OCI-LY1 (cell line): ENCODE results near the gene RGS9.

Source experiments
- H2AFZ ChIP-seq: fragments of 200-600 bp; sonication (generic), shearing (Covaris generic); 2 replicates; pipeline ENCODE4 v1.6.0; 2014; ENCODE audit warnings: antibody characterized with exemption, mild to moderate bottlenecking, low read length
- H3F3A ChIP-seq: fragments of 200-600 bp; sonication (generic), shearing (Covaris generic); 2 replicates; pipeline ENCODE4 v1.6.0; 2014; ENCODE audit warnings: mild to moderate bottlenecking, antibody characterized with exemption, low read length, moderate library complexity; ENCODE audit not compliant: insufficient read depth
- H3K27ac ChIP-seq: fragments of 200-600 bp; sonication (generic); 2 replicates; pipeline ENCODE4 v1.5.1; 2014; ENCODE audit warnings: low read length, mixed run types, mild to moderate bottlenecking, low read depth; ENCODE audit not compliant: poor library complexity, severe bottlenecking
- H3K27me3 ChIP-seq: fragments of 200-600 bp; sonication (generic); 2 replicates; pipeline ENCODE4 v1.6.0; 2014; ENCODE audit warnings: antibody characterized with exemption, mild to moderate bottlenecking, low read length, moderate library complexity; ENCODE audit not compliant: insufficient read depth
- H3K36me3 ChIP-seq: fragments of 200-600 bp; sonication (generic); 2 replicates; pipeline ENCODE4 v1.6.1; 2014; ENCODE audit warnings: mild to moderate bottlenecking, antibody characterized with exemption, low read length, moderate library complexity, mixed read lengths; ENCODE audit not compliant: insufficient read depth
- H3K4me1 ChIP-seq: fragments of 200-600 bp; sonication (generic); 2 replicates; pipeline ENCODE4 v1.5.1; 2014; ENCODE audit warnings: mild to moderate bottlenecking, low read length, moderate library complexity; ENCODE audit not compliant: insufficient read depth, severe bottlenecking
- H3K4me2 ChIP-seq: fragments of 200-600 bp; sonication (generic), shearing (Covaris generic); 2 replicates; pipeline ENCODE4 v1.6.1; 2014; ENCODE audit warnings: low read length
- H3K4me3 ChIP-seq: fragments of 200-600 bp; sonication (generic); 2 replicates; pipeline ENCODE4 v1.5.1; 2014; ENCODE audit warnings: low read length, low read depth, mild to moderate bottlenecking, mixed read lengths; ENCODE audit not compliant: poor library complexity, severe bottlenecking
- H3K79me2 ChIP-seq: fragments of 200-600 bp; shearing (Covaris generic); 2 replicates; pipeline ENCODE4 v1.6.1; 2016; ENCODE audit warnings: mixed run types, low read length, mixed read lengths; ENCODE audit not compliant: insufficient read depth
- H3K9ac ChIP-seq: fragments of 200-600 bp; sonication (generic), shearing (Covaris generic); 2 replicates; pipeline ENCODE4 v1.6.1; 2014; ENCODE audit warnings: mild to moderate bottlenecking, low read length, mixed read lengths
- H3K9me2 ChIP-seq: fragments of 200-600 bp; sonication (generic), shearing (Covaris generic); 2 replicates; pipeline ENCODE4 v1.6.1; 2014; ENCODE audit warnings: low read depth, mild to moderate bottlenecking, low read length, mixed read lengths
- H3K9me3 ChIP-seq: fragments of 200-600 bp; shearing (Covaris generic); 2 replicates; pipeline ENCODE4 v1.6.1; 2014; ENCODE audit warnings: low read length, mixed read lengths
- H4K20me1 ChIP-seq: fragments of 200-600 bp; sonication (generic), shearing (Covaris generic); 2 replicates; pipeline ENCODE4 v1.6.0; 2016; ENCODE audit warnings: mild to moderate bottlenecking, low read length; ENCODE audit not compliant: insufficient read depth
- EZH2 ChIP-seq: fragments of 200-600 bp; sonication (generic), shearing (Covaris generic); IDR thresholded peaks from 2 replicates; pipeline ENCODE4 v1.8.0; 2017; ENCODE audit warnings: borderline replicate concordance, mixed run types, mild to moderate bottlenecking, antibody characterized with exemption, low read length, moderate library complexity, mixed read lengths
- TF ChIP-seq, protein P1 (sequence below): fragments of 200-600 bp; sonication (generic), shearing (Covaris generic); IDR thresholded peaks from 2 replicates; pipeline ENCODE4 v1.5.1; 2017; ENCODE audit warnings: mild to moderate bottlenecking, antibody characterized with exemption, low read length, moderate library complexity, mixed read lengths

The RGS9 gene

GRCh38 chr17:65123757-65124675, 13.2 kb upstream of the RGS9 start:
- peak overlapping the region; percentile 68 for H3K4me2 ChIP-seq
- H3K9ac ChIP-seq = peak overlapping the region; percentile 75
- TF ChIP-seq EZH2 = no peak
- TF ChIP-seq, protein P1, sequence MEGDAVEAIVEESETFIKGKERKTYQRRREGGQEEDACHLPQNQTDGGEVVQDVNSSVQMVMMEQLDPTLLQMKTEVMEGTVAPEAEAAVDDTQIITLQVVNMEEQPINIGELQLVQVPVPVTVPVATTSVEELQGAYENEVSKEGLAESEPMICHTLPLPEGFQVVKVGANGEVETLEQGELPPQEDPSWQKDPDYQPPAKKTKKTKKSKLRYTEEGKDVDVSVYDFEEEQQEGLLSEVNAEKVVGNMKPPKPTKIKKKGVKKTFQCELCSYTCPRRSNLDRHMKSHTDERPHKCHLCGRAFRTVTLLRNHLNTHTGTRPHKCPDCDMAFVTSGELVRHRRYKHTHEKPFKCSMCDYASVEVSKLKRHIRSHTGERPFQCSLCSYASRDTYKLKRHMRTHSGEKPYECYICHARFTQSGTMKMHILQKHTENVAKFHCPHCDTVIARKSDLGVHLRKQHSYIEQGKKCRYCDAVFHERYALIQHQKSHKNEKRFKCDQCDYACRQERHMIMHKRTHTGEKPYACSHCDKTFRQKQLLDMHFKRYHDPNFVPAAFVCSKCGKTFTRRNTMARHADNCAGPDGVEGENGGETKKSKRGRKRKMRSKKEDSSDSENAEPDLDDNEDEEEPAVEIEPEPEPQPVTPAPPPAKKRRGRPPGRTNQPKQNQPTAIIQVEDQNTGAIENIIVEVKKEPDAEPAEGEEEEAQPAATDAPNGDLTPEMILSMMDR = no peak
- no peaks in the 10 kb centered on the region for H3K36me3 ChIP-seq
- H3K27ac ChIP-seq = no peak overlapping the region
- H3K9me3 ChIP-seq = no peaks in the 10 kb centered on the region
- H3F3A ChIP-seq = no peaks in the 10 kb centered on the region
- H3K4me3 ChIP-seq = peak overlapping the region; percentile 70
- no peaks in the 10 kb centered on the region for H4K20me1 ChIP-seq
- H3K9me2 ChIP-seq = no peaks in the 10 kb centered on the region
- peaks cover 20% of the 10 kb centered on the region for H3K4me1 ChIP-seq
- H3K27me3 ChIP-seq = no peaks in the 10 kb centered on the region
- H2AFZ ChIP-seq = peak overlapping the region; percentile 73
- no peaks in the 10 kb centered on the region for H3K79me2 ChIP-seq

DNA sequence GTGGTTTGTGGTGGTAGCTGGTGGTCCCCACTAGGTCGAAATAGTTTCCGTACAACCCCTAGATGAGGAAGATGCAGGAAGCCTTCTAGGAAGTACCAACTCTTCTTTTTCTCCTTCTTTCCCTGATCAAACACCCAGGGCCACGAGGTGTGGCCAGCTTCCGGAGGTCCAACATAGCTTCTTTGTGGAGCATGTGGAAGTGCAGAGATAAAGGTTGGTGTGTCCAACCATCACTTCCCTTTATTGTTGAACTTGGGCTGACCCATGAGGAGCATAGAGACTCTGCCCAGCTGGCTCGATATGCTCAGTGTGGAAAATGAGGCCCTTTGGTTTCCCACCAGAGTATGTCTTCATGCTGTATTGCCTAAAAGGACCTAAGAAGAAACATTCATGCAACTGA, 6.3 kb upstream of the RGS9 start:
- H3K4me2 ChIP-seq = no peak overlapping the region

GRCh38 chr17:65131240-65131639, 5.9 kb upstream of the RGS9 start:
- Histone ChIP-seq H3K4me1 (no peaks in the 10 kb centered on the region), H4K20me1 (no peaks in the 10 kb centered on the region), H3K9ac (no peak overlapping the region), H3F3A (no peaks in the 10 kb centered on the region), H3K4me3 (no peak overlapping the region), H3K4me2 (no peak overlapping the region), H2AFZ (no peak overlapping the region), H3K27me3 (no peaks in the 10 kb centered on the region), H3K9me2 (no peaks in the 10 kb centered on the region), H3K27ac (no peak overlapping the region), H3K79me2 (no peaks in the 10 kb centered on the region), H3K36me3 (no peaks in the 10 kb centered on the region), H3K9me3 (no peaks in the 10 kb centered on the region)
- no peak for TF ChIP-seq EZH2
- TF ChIP-seq, protein P1 = no peak

More for the DNA sequence above, 6.3 kb upstream of the RGS9 start:
- no peak overlapping the region for H3K4me3 ChIP-seq
- no peak overlapping the region for H3K9ac ChIP-seq
- no peaks in the 10 kb centered on the region for H3K79me2 ChIP-seq
- no peaks in the 10 kb centered on the region for H3F3A ChIP-seq
- no peaks in the 10 kb centered on the region for H4K20me1 ChIP-seq
- no peak for TF ChIP-seq EZH2
- TF ChIP-seq, protein P1 = no peak
- H2AFZ ChIP-seq = no peak overlapping the region
- H3K36me3 ChIP-seq = no peaks in the 10 kb centered on the region
- no peaks in the 10 kb centered on the region for H3K9me2 ChIP-seq
- no peak overlapping the region for H3K27ac ChIP-seq
- no peaks in the 10 kb centered on the region for H3K27me3 ChIP-seq
- H3K4me1 ChIP-seq = no peaks in the 10 kb centered on the region
- no peaks in the 10 kb centered on the region for H3K9me3 ChIP-seq
